PC-3 (cell line): ENCODE measurements around the gene ARHGAP19.

ENCODE experiments used
- CTCF ChIP-seq: fragments of 300-600 bp; sonication (generic); conservative IDR thresholded peaks from 2 replicates; pipeline ENCODE4 v1.5.1; 2017; ENCODE audit warnings: antibody characterized with exemption, low read depth, mild to moderate bottlenecking, low read length
- EZH2 ChIP-seq: fragments of 300-600 bp; sonication (generic); IDR thresholded peaks from one replicate; pipeline ENCODE4 v1.6.1; 2017; ENCODE audit warnings: antibody characterized with exemption, mild to moderate bottlenecking, low read length; ENCODE audit not compliant: unreplicated experiment
- EZH2phosphoT487 ChIP-seq: fragments of 300-600 bp; sonication (generic); IDR thresholded peaks from 2 replicates; pipeline ENCODE4 v1.6.1; 2018; ENCODE audit warnings: mild to moderate bottlenecking, antibody characterized with exemption, low read length, borderline replicate concordance

GRCh38 chr10:97180363-97180755 lies 112.1 kb downstream of the ARHGAP19 start:
- TF ChIP-seq CTCF (no peak), EZH2 (no peak), EZH2phosphoT487 (no peak)
